Omental fat pad (tissue), 4 donors: ENCODE measurements around the gene BMP2K. TPM values are rescaled to one million over a fixed set of nuclear protein-coding genes. Genes with fewer than 3 reads are reported as not detected.
A peak's percentile ranks its signal among the peaks of the same experiment; 100 is the strongest.
"Not testable (repeated sequence)": the region's sequence is repeated elsewhere in the genome, so short reads cannot be mapped to it uniquely, and the experiment has no call there.

ENCODE experiments used
- ATAC-seq: fragments of 150-250 bp; one replicate; pipeline ENCODE4 v1.9.1; 2016; ENCODE audit warnings: mild to moderate bottlenecking, moderate library complexity; ENCODE audit not compliant: low FRiP score
- DNase-seq: peaks from one replicate; pipeline ENCODE4 v3.0.0-alpha.2; 2019; ENCODE audit warnings: low spot score
- CTCF ChIP-seq, 3 donors: fragments of 450-650 bp; IDR thresholded peaks; one replicate each; pipeline ENCODE4 v1.5.1; 2016 to 2017; ENCODE audit warnings: antibody characterized with exemption in 3 of 3, mild to moderate bottlenecking in 3 of 3, moderate library complexity in 2 of 3
- total RNA-seq, 4 donors: library from RNA; depleted of rRNA; stranded (reverse); fragments of >200 nt; gene quantifications; one replicate each; pipeline ENCODE4 v1.1.0, GENCODE V29; 2016

BMP2K gene
- total RNA-seq, 4 donors from 2014 or later, result 33.2 to 64.1 (median 43.7) TPM

GRCh38 chr4:78862314-78862737, 86.2 kb downstream of the BMP2K start:
- TF ChIP-seq CTCF (IDR thresholded peaks at IDR 0.05), result no peak
- ATAC-seq, result no peak
- no peak for DNase-seq

GRCh38 chr4:78863254-78863869, 87.2 kb downstream of the BMP2K start:
- TF ChIP-seq CTCF (IDR thresholded peaks at IDR 0.05), result no peak
- ATAC-seq, result no peak

GRCh38 chr4:78863991-78864390, 87.8 kb downstream of the BMP2K start:
- DNase-seq (no peak), ATAC-seq (no peak)
- TF ChIP-seq CTCF (IDR thresholded peaks at IDR 0.05), result no peak

More at GRCh38 chr4:78863254-78863869, 87.2 kb downstream of the BMP2K start:
- no peak for DNase-seq

GRCh38 chr4:78864405-78865024, 88.4 kb downstream of the BMP2K start:
- no peak for TF ChIP-seq CTCF (IDR thresholded peaks at IDR 0.05)
- ATAC-seq (peak; percentile 59), DNase-seq (no peak)

GRCh38 chr4:78865451-78865850, 89.3 kb downstream of the BMP2K start:
- no peak for ATAC-seq
- TF ChIP-seq CTCF (IDR thresholded peaks at IDR 0.05), result no peak
- DNase-seq, result no peak

- not testable (repeated sequence) for ATAC-seq, DNase-seq
Observed at GRCh38 chr4:78868712-78869111, 92.6 kb downstream of the BMP2K start.

- TF ChIP-seq CTCF (IDR thresholded peaks at IDR 0.05), result no peak
- DNase-seq, result no peak
- no peak for ATAC-seq
Observed at GRCh38 chr4:78870056-78870455, 93.9 kb downstream of the BMP2K start.
